Memory B cell (primary cell): Measurements from ENCODE around the gene PSMG3.
A peak's percentile ranks its signal among the peaks of the same experiment; 100 is the strongest.
"Not testable (repeated sequence)": the region's sequence is repeated elsewhere in the genome, so short reads cannot be mapped to it uniquely, and the experiment has no call there.

Experiments
- ATAC-seq: fragments of 150-1000 bp; cut with Tn5 transposase; 2 replicates; pipeline ENCODE4 v1.10.0; 2021; ENCODE audit warnings: low read depth, mild to moderate bottlenecking, moderate library complexity
- DNase-seq, 2 donors: peaks; one replicate each; pipeline ENCODE4 v3.0.0; 2022; ENCODE audit warnings: low spot score in 2 of 2
- H3K27ac Mint-ChIP-seq: one replicate; pipeline ENCODE4 v1.8.0; 2022; ENCODE audit warnings: mild to moderate bottlenecking, moderate library complexity, mixed read lengths
- H3K27me3 Mint-ChIP-seq: one replicate; pipeline ENCODE4 v1.8.0; 2022; ENCODE audit warnings: mixed read lengths
- H3K36me3 Mint-ChIP-seq: one replicate; pipeline ENCODE4 v1.8.0; 2022; ENCODE audit warnings: mild to moderate bottlenecking, mixed read lengths
- H3K4me1 Mint-ChIP-seq: one replicate; pipeline ENCODE4 v1.8.0; 2022; ENCODE audit warnings: mixed read lengths
- H3K4me3 Mint-ChIP-seq: one replicate; pipeline ENCODE4 v1.8.0; 2022; ENCODE audit warnings: mild to moderate bottlenecking, moderate library complexity, mixed read lengths
- H3K9me3 Mint-ChIP-seq: one replicate; pipeline ENCODE4 v1.8.0; 2022; ENCODE audit warnings: mixed read lengths

Gene PSMG3

GRCh38 chr7:1525409-1525808 is 44.4 kb downstream of the PSMG3 start:
- H3K9me3 Mint-ChIP-seq = no peaks in the 10 kb centered on the region
- H3K4me3 Mint-ChIP-seq = no peak overlapping the region
- H3K27me3 Mint-ChIP-seq = peaks cover 10% of the 10 kb centered on the region
- DNase-seq = no peak
- no peak overlapping the region for H3K27ac Mint-ChIP-seq
- ATAC-seq = no peak
- H3K36me3 Mint-ChIP-seq = no peaks in the 10 kb centered on the region
- H3K4me1 Mint-ChIP-seq = peaks cover 3% of the 10 kb centered on the region

GRCh38 chr7:1523844-1524243 is 46.0 kb downstream of the PSMG3 start:
- Mint-ChIP-seq H3K4me3 (no peak overlapping the region), H3K27ac (no peak overlapping the region), H3K9me3 (peaks cover 4% of the 10 kb centered on the region), H3K36me3 (peaks cover 6% of the 10 kb centered on the region), H3K4me1 (peaks cover 3% of the 10 kb centered on the region), H3K27me3 (peaks cover 10% of the 10 kb centered on the region)
- no peak for ATAC-seq
- no peak for DNase-seq

DNA sequence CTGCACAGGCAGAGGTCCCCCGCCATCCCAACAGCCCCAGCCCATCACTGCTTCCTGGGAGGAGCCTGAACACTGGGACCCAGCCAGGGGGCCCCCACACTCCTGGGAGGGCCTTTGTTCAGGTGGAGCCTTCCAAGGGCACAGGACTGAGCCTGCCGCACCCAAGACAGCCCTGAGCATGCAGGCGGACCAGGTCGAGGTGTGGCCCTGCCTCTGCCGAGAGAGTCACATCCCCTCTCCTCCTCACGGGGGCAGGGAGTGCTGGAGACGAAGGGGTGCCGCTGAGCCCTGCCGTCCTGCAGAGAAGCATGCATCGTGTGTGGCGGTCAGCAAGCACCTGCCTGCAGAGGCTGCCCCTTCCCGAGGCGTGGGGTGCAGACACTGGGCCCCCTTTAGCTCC is 46.6 kb downstream of the PSMG3 start:
- no peak for ATAC-seq
- Mint-ChIP-seq H3K27ac (no peak overlapping the region), H3K4me3 (no peak overlapping the region), H3K9me3 (peaks cover 4% of the 10 kb centered on the region), H3K27me3 (peaks cover 10% of the 10 kb centered on the region), H3K36me3 (peaks cover 6% of the 10 kb centered on the region), H3K4me1 (peaks cover 3% of the 10 kb centered on the region)
- no peak for DNase-seq

GRCh38 chr7:1521456-1521855 is 48.4 kb downstream of the PSMG3 start:
- ATAC-seq (peak; percentile 78), DNase-seq (no peak)
- Mint-ChIP-seq H3K27ac (no peak overlapping the region), H3K4me1 (peaks cover 3% of the 10 kb centered on the region), H3K27me3 (peaks cover 7% of the 10 kb centered on the region), H3K36me3 (peaks cover 6% of the 10 kb centered on the region), H3K9me3 (peaks cover 4% of the 10 kb centered on the region), H3K4me3 (no peak overlapping the region)

GRCh38 chr7:1520539-1521234 is 49.1 kb downstream of the PSMG3 start:
- H3K4me1 Mint-ChIP-seq = peaks cover 3% of the 10 kb centered on the region
- no peak overlapping the region for H3K4me3 Mint-ChIP-seq
- DNase-seq = no peak
- ATAC-seq = no peak
- H3K27me3 Mint-ChIP-seq = peaks cover 5% of the 10 kb centered on the region
- H3K36me3 Mint-ChIP-seq = peaks cover 6% of the 10 kb centered on the region
- no peak overlapping the region for H3K27ac Mint-ChIP-seq
- H3K9me3 Mint-ChIP-seq = peaks cover 4% of the 10 kb centered on the region

- not testable (repeated sequence) for H3K4me1 Mint-ChIP-seq, H3K36me3 Mint-ChIP-seq, ATAC-seq, H3K27ac Mint-ChIP-seq, H3K4me3 Mint-ChIP-seq, H3K27me3 Mint-ChIP-seq, H3K9me3 Mint-ChIP-seq, DNase-seq
Observed at GRCh38 chr7:1519322-1519922, 50.4 kb downstream of the PSMG3 start.
